ENCODE results near the gene EPOP.
"Not testable (repeated sequence)": the region's sequence is repeated elsewhere in the genome, so short reads cannot be mapped to it uniquely, and the experiment has no call there.

EPOP gene

DNA sequence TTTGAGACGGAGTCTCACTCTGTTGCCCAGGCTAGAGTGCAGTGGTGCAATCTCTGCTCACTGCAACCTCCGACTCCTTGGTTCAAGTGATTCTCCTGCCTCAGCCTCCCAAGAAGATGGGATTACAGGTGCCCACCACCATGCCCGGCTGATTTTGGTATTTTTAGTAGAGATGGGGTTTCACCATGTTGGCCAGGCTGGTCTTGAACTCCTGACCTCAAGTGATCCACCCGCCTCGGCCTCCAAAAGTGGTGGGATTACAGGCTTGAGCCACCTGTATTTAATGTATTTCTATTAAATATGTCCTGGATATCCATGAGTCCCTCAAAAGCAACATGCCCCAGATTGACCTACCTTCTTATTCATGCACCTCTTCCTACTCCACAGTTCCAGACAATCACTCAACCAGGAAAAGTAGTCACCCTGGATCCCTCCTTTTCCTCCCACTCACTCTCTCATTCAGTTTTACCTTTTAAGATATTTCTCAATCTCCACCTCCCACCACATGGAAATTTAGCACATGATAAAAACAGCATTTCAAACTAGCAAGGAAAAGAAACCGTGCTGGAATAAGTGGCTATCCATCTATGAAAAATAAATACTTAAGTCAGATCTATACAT lies 48.0 kb downstream of the EPOP start:
- H3K4me3 Mint-ChIP-seq, DNase-seq, H3K4me1 Mint-ChIP-seq, H3K36me3 Mint-ChIP-seq, CTCF ChIA-PET, H3K9me3 Mint-ChIP-seq, H3K27ac Mint-ChIP-seq: not testable (repeated sequence)
- H3K27me3 Mint-ChIP-seq, result peaks cover 37% of the 10 kb centered on the region

DNA sequence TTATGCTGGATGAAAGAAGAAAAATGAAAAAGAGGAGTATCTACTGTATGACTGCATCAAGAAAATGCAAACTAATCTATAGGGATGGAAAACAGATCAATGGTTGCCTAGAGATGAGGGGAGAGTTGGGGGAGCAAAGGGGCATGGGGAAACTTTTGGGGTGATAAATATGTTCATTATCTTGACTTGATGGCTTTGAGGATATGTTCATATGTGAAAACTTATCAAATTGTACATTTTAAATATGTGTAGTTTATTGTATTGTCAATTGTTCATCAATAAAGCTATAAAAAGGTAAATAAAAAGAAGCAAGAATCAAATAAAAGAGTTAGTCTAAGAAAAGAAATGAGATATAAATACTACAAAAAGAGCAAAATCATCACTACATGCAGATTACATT lies 49.3 kb downstream of the EPOP start:
- no peak for DNase-seq
- no peaks in the 10 kb centered on the region for H3K9me3 Mint-ChIP-seq
- H3K27ac Mint-ChIP-seq, result no peak overlapping the region
- H3K4me1 Mint-ChIP-seq, result peaks cover 3% of the 10 kb centered on the region
- CTCF ChIA-PET, result no interaction called here
- H3K27me3 Mint-ChIP-seq, result peaks cover 48% of the 10 kb centered on the region
- H3K4me3 Mint-ChIP-seq, result no peak overlapping the region
- H3K36me3 Mint-ChIP-seq, result no peaks in the 10 kb centered on the region

DNA sequence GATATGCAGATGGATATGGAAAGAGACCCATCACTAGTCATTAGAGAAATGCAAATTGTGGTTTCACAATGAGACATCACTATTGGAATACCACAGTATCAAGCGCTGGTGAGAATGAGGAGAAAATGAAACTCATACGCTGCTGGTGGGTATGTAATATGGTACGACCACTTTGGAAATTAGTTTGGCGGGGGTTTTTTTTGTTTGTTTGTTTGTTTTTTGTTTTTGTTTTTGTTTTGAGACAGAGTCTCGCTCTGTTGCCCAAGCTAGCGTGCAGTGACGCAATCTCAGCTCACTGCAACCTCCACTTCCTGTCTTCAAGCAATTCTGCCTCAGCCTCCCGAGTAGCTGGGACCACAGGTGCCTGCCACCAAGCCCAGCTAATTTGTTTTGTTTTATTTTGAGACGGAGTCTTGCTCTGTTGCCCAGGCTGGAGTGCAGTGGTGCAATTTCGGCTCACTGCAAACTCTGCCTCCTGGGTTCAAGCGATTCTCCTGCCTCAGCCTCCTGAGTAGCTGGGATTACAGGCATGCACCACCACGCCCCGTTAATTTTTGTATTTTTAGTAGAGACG lies 49.9 kb downstream of the EPOP start:
- H3K27ac Mint-ChIP-seq, CTCF ChIA-PET, H3K9me3 Mint-ChIP-seq, H3K4me1 Mint-ChIP-seq, H3K4me3 Mint-ChIP-seq, H3K36me3 Mint-ChIP-seq, DNase-seq: not testable (repeated sequence)
- H3K27me3 Mint-ChIP-seq, result peaks cover 53% of the 10 kb centered on the region
